Body of pancreas (tissue), 4 donors: ENCODE measurements around the gene RANBP17.

Source experiments
- POLR2A ChIP-seq, 3 donors: fragments of 450-650 bp; IDR thresholded peaks; one replicate each; pipeline ENCODE4 v1.6.1; 2016; ENCODE audit warnings: antibody characterized with exemption in 3 of 3, mild to moderate bottlenecking in 2 of 3
- TF ChIP-seq, protein P1 (sequence below), 7 experiments: fragments of 450-650 bp in 4 of 7; fragments of 200-600 bp in 3 of 7; sonication (generic) in 3 of 7; IDR thresholded peaks; one replicate each; pipeline ENCODE4 v1.5.1; 2016 to 2019; ENCODE audit warnings: antibody characterized with exemption in 7 of 7

- TF ChIP-seq, protein P1, sequence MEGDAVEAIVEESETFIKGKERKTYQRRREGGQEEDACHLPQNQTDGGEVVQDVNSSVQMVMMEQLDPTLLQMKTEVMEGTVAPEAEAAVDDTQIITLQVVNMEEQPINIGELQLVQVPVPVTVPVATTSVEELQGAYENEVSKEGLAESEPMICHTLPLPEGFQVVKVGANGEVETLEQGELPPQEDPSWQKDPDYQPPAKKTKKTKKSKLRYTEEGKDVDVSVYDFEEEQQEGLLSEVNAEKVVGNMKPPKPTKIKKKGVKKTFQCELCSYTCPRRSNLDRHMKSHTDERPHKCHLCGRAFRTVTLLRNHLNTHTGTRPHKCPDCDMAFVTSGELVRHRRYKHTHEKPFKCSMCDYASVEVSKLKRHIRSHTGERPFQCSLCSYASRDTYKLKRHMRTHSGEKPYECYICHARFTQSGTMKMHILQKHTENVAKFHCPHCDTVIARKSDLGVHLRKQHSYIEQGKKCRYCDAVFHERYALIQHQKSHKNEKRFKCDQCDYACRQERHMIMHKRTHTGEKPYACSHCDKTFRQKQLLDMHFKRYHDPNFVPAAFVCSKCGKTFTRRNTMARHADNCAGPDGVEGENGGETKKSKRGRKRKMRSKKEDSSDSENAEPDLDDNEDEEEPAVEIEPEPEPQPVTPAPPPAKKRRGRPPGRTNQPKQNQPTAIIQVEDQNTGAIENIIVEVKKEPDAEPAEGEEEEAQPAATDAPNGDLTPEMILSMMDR (IDR thresholded peaks at IDR 0.05): no peak
- TF ChIP-seq POLR2A (IDR thresholded peaks at IDR 0.05): no peak
Measured at GRCh38 chr5:170907758-170908157, 45.9 kb downstream of the RANBP17 start.
